NCI-H2081 treated with DMSO at 0.1 percent for 48 hours (cell line): ENCODE results near the gene GNL2.
A peak's percentile ranks its signal among the peaks of the same experiment; 100 is the strongest.

Source experiments
- DNase-seq: peaks from one replicate; lab custom pipeline; 2025; lab: John Stamatoyannopoulos, UW

Gene GNL2

GRCh38 chr1:37595440-37596181 is at the start of gene GNL2:
Gene GNL2 (minus strand): TSS chr1:37595937. CDS start chr1:37595822, 115 bp downstream.
- DNase-seq, result peak; percentile 88

DNA sequence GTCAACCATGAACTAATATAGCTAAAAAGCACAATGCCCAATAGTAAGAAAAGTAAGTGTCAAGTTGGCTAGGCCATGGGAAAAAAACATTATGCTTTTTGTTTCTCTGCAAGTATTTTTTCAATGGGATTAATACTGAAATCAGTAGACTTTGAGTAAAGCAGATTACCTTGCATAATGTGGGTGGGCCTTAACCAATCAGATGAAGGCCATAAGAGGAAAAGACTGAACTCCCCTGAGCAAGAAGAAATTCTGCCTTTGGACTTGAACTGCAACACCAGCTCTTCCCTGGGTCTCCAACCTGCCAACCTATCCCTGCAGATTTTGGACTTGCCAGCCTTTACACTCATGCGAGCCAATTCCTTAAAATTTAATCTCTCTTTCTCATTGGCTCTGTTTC is 45.3 kb upstream of the GNL2 start:
- no peak for DNase-seq

- no peak for DNase-seq
These were observed 40.7 kb upstream of the GNL2 start for GRCh38 chr1:37636435-37636834.

- DNase-seq, result no peak
These were observed 39.5 kb upstream of the GNL2 start for GRCh38 chr1:37634992-37635902.

DNA sequence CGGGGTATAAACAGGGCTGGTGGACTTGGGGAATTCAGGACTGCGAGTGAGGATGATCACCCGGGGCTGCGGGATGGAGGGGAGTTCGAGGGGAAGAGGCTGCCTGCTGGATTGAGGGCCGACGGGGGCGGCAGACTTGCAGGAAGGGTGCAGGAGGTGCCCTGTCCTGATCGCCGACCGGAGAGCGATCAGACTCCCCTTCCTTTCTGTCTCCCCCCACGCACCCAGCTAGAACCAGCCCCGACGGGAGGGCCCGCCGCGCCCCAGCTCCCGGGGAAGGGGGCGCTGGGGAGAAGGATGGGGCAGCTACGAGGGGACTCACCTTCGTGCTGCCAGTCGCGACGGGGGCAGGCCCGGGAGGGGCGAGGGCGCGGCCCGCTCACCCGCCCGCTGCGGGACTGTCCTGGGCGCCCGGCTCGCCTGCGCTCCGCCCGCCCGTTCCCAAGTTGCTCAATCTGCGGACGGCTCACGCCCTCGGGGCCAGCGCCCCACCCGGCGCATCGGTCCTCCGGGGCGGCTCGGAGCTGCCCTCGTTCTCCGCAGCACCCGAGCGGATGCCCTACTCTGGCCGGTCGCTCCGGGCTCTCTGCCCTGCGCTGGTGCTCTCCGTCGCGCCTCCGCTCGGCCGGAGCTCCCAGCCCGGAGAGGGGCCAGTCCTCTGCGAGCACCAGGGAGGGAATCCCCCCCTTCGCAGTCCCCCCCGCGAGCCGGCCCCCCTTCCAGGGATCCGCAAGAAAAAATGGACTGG is 38.7 kb upstream of the GNL2 start, which contains the start of gene RSPO1:
RSPO1 (minus strand) TSS at position 649 of the 748 bp plus-strand sequence. CDS start 5,231 bp downstream, outside the sequence.
- DNase-seq, result no peak

- DNase-seq, result no peak
These were observed 38.2 kb upstream of the GNL2 start for GRCh38 chr1:37633938-37634243.

DNA sequence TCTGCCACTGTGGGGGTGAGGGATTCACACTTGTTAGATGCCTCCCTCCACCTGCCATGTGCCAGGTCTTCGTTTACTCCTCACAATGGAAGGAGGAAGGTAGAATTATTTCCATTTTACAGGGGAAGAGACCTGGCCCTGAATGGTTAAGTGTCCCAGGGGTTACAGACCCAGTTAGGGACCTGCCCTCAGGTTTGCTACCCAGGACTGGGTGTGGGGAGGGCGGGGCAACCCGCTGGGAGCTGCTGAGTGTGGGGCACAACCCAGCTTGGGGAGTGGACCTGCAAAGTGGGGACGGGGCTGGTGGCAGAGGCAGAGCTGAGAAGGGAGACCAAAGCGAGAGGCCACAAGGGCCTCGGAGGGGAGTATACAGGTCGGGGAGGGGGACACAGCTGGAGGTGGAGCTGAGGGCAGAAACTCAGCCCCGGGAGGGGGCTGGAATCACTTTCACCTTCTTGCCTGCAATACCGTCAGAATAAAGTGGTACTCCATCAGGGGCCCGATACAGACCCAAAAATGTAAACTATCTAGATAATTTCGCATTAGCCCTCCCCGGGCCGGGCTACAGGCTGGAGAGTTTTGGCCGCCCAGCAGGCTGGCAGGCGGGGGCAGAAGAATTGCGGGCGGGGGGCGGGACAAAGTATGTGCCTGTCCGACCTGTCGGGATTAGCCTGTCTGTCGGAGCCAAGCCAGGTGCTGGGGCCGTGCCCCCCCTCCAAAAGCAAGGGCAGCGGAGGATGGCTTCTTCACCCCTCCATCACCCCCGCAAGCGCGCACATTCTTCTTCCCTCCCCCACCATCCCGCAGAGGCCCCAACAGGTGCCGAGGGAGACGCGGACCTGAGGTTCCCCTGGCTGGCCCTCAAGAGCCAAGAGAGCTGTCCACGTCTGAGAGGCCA is 37.6 kb upstream of the GNL2 start:
- DNase-seq, result no peak

- DNase-seq, result no peak
These were observed 35.3 kb upstream of the GNL2 start for GRCh38 chr1:37631036-37631435.

GRCh38 chr1:37630426-37631028 is 34.8 kb upstream of the GNL2 start:
- DNase-seq, result no peak

DNA sequence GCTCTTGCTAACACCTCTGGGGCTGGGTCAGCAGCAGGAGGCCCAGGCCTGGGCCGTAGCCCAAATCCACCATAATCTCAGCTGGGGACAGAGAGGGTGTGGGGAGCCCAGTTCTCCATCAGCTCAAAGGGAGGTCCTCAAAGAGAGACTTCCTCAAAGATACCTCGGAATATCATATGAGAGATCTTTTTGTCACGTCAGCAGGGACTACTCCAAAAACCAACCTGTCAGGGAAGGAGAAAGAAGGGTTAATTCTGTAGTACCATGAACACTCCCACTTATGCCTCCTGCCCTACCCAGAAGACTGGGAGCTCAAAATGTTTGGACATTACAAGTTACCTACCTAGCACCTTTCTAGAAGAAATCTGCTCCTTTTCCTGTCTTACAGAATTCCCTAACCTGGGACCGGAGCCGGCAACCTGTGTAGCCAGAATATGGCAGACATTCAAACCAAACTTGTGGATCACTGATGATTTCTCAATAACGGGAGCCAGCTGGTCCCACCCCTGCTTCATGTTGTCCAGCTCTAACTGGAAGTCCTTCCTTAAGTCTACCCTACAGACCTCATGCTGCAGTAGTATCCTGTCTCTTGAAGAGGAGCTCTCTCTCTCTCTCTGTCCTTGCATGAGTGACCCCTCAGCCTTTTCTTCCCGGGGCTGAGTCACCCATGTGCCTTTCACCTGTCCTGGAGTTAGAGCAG is 34.1 kb upstream of the GNL2 start:
- no peak for DNase-seq

GRCh38 chr1:37629008-37629407 is 33.3 kb upstream of the GNL2 start:
- no peak for DNase-seq

- no peak for DNase-seq
These were observed 32.4 kb upstream of the GNL2 start for GRCh38 chr1:37628026-37628556.

DNA sequence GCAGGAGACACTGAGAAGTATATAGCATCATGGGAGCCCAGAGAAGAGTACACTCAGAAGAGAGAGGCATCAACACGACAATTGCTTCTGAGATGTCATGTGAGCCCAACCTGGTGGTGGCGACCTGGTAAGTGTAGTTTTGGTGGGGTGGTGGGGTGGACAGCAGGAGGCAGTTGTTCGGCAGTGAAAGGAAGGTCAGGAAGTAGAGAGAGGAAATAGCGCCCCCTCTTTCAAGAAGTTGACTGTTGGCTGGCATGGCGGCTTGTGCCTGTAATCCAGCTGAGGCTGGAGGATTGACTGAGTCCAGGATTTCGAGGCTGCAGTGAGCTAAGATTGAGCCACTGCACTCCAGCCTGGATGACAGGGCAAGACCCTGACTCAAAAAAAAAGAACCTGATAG is 26.4 kb upstream of the GNL2 start:
- DNase-seq, result no peak

- DNase-seq, result no peak
These were observed 25.7 kb upstream of the GNL2 start for GRCh38 chr1:37621326-37621870.

GRCh38 chr1:37620707-37621106 is 25.0 kb upstream of the GNL2 start:
- DNase-seq, result no peak

DNA sequence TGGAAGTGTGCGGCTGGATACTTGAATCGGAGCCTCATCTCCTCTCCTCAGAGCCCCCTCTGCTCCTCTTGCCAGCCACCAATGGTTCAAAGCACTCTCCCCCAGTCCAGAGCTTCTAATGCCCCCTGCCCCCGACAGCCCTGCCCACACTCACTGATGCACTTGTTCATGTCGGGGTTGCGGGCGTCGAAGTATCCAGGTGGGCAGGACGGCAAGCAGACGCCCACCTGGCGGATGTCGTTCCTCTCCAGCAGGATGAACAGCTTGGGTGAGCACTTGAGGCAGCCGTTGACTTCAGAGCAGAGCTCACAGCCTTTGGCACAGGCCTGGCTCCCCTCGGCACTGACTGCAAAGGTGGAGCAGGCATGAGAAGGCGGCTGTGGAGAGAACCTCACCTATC is 20.6 kb upstream of the GNL2 start:
- no peak for DNase-seq

DNA sequence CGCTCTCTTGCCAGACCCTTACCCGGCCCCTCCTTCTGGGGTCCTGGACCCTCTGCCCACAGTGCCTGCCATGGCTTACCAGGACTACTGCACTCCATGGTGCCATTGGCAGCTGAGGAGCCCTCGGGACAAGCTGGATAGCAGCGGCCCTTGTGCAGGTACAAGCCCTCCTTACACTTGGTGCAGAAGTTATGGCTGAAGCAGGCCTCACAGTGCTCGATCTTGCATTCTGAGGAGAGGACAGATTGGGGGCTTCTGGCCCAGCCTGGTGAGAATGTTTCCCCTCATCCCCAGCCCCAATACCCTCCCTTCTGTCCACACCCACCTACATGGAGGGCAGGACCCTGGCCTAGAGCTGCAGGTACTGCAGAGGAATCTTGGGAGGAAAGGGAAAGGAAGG is 18.4 kb upstream of the GNL2 start:
- DNase-seq, result no peak

DNA sequence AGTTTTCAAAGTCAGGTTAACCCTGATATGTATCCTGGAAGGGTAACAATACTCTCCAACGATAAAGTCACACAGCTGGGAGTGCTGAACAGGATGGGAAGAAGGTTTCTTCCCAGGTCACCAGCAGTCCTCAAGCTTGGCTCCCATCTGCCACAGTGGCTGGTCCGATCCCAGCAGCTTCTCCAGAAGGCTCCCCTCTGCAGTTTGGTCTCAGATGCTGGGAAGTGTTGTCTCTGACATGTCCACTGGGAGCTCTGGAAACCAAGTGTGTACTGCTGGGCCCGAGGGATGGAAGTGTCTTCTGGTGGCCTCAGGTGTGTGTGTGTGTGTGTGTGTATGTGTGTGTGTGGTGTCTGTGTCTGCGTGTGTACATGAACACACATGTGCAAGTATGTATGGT is 16.4 kb upstream of the GNL2 start:
- DNase-seq, result no peak

- no peak for DNase-seq
These were observed 14.3 kb upstream of the GNL2 start for GRCh38 chr1:37609994-37610393.

- no peak for DNase-seq
These were observed 13.3 kb upstream of the GNL2 start for GRCh38 chr1:37609002-37609401.
